PC-9 (cell line): ENCODE data around the gene SNX13. TPM values are rescaled to one million over a fixed set of nuclear protein-coding genes. Genes with fewer than 3 reads are reported as not detected.
A peak's percentile ranks its signal among the peaks of the same experiment; 100 is the strongest.

Source experiments
- BruUV-seq: library from RNA; stranded (reverse); fragments of 400-500 nt; replicated peaks from 2 replicates; lab custom pipeline; 2021; lab: Mats Ljungman, UMichigan
- CTCF ChIA-PET: fragments of 300-600 bp; sonication (Branson Sonifier 250); formaldehyde crosslinking; loops from one replicate; lab custom pipeline; 2022; ENCODE audit warnings: antibody characterized with exemption; lab: Charles Lee
- POLR2A ChIA-PET: fragments of 300-600 bp; sonication (Branson Sonifier 250); formaldehyde crosslinking; loops from one replicate; lab custom pipeline; 2022; ENCODE audit warnings: antibody characterized with exemption; ENCODE audit not compliant: unreplicated experiment; lab: Charles Lee
- DNase-seq, 2 experiments: peaks; one replicate each; pipeline versions ENCODE4 v3.0.0 to v3.0.0-alpha.2; 2015 to 2022; ENCODE audit warnings: mixed read lengths in 1 of 2
- H2AFZ ChIP-seq: fragments of 200-600 bp; sonication (generic); 2 replicates; pipeline ENCODE4 v1.8.1; 2017; ENCODE audit warnings: antibody characterized with exemption
- H3F3A ChIP-seq: fragments of 200-600 bp; sonication (generic); 2 replicates; pipeline ENCODE4 v1.8.1; 2017; ENCODE audit warnings: antibody characterized with exemption, mild to moderate bottlenecking, low read depth; ENCODE audit not compliant: insufficient read depth
- H3K27ac ChIP-seq: fragments of 200-600 bp; sonication (generic); 2 replicates; pipeline ENCODE4 v1.6.1; 2016; ENCODE audit warnings: mixed run types
- H3K27me3 ChIP-seq: fragments of 200-600 bp; sonication (generic); 2 replicates; pipeline ENCODE4 v1.6.1; 2016; ENCODE audit warnings: low read depth, mixed run types; ENCODE audit not compliant: insufficient read depth
- H3K36me3 ChIP-seq: fragments of 200-600 bp; sonication (generic); 2 replicates; pipeline ENCODE4 v1.6.1; 2016; ENCODE audit warnings: low read depth, mixed run types
- H3K4me1 ChIP-seq: fragments of 200-600 bp; sonication (generic); replicated peaks from 2 replicates; pipeline ENCODE4 v1.6.1; 2016; ENCODE audit warnings: mixed run types; ENCODE audit not compliant: insufficient read depth
- H3K4me2 ChIP-seq: fragments of 200-600 bp; sonication (generic); 2 replicates; pipeline ENCODE4 v1.6.1; 2017; ENCODE audit warnings: mixed run types
- H3K4me3 ChIP-seq: fragments of 200-600 bp; sonication (generic); 2 replicates; pipeline ENCODE4 v1.6.1; 2016; ENCODE audit warnings: mixed run types
- H3K79me2 ChIP-seq: fragments of 200-600 bp; sonication (generic); 2 replicates; pipeline ENCODE4 v1.6.1; 2017; ENCODE audit warnings: low read depth, mixed run types
- H3K9me2 ChIP-seq: fragments of 200-600 bp; sonication (generic); 2 replicates; pipeline ENCODE4 v1.8.1; 2017; ENCODE audit warnings: mild to moderate bottlenecking; ENCODE audit not compliant: insufficient read depth
- H3K9me3 ChIP-seq: fragments of 200-600 bp; sonication (generic); 2 replicates; pipeline ENCODE4 v1.8.1; 2016; ENCODE audit warnings: low read depth; ENCODE audit not compliant: insufficient read depth
- H4K20me1 ChIP-seq: fragments of 200-600 bp; sonication (generic); 2 replicates; pipeline ENCODE4 v1.8.1; 2017; ENCODE audit not compliant: insufficient read depth
- CTCF ChIP-seq: fragments of 200-600 bp; sonication (generic); conservative IDR thresholded peaks from 2 replicates; pipeline ENCODE4 v1.6.1; 2017; ENCODE audit warnings: mixed run types, antibody characterized with exemption, mild to moderate bottlenecking, moderate library complexity
- EZH2 ChIP-seq: fragments of 200-600 bp; sonication (generic); IDR thresholded peaks from 2 replicates; pipeline ENCODE4 v1.8.0; 2017; ENCODE audit warnings: antibody characterized with exemption, low read depth
- intact Hi-C: fragments of 100-400 bp; cut with micrococcal nuclease; formaldehyde crosslinking; loops from one replicate; pipeline ENCODE4 v1.10.0; 2022; ENCODE audit not compliant: unreplicated experiment
- total RNA-seq: library from RNA; stranded (reverse); gene quantifications from 2 replicates; pipeline ENCODE4 v1.2.3, GENCODE V29; 2021

The SNX13 gene
- total RNA-seq, 1 experiment from 2014 or later = 56.3 TPM

DNA sequence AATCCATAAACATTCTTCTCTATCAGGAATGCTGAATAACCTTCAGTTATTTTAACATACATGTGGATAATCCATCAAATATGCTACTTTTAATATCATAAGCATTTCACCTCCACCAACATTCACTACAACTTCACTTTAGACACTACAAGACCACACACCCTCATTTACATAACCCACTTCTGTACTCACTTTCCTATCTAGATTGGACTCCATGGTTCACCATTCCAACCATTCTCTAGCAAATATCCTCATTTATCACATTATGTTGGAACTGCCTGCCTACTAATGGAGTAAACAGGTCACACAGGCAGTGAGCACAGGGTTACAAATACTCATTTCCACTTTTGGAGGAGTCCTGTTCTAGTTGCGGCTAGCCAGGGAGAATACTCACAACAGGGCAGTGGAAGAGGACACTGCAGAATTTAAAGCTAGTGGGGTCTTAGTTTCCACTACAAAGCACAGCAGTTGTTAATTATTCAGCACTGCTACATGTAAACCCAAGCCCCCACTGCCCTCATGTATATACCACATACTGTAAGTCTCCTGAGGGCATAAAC lies 18.4 kb downstream of the SNX13 start:
- Histone ChIP-seq H3K4me1 (no peaks in the 10 kb centered on the region), H3K79me2 (peaks cover 95% of the 10 kb centered on the region), H3K9me3 (peaks cover 13% of the 10 kb centered on the region), H2AFZ (no peak overlapping the region), H3K36me3 (no peaks in the 10 kb centered on the region), H3K4me2 (no peak overlapping the region), H3K4me3 (no peak overlapping the region), H4K20me1 (peaks cover 21% of the 10 kb centered on the region), H3K27ac (no peak overlapping the region), H3K9me2 (no peaks in the 10 kb centered on the region), H3K27me3 (no peaks in the 10 kb centered on the region), H3F3A (no peaks in the 10 kb centered on the region)
- intact Hi-C loops = no loop called here
- CTCF ChIA-PET = no interaction called here
- POLR2A ChIA-PET = no interaction called here
- TF ChIP-seq CTCF (no peak), EZH2 (no peak)
- no TSS peak for BruUV-seq
- peak in 1 of 2 experiments; percentile 28 for DNase-seq

DNA sequence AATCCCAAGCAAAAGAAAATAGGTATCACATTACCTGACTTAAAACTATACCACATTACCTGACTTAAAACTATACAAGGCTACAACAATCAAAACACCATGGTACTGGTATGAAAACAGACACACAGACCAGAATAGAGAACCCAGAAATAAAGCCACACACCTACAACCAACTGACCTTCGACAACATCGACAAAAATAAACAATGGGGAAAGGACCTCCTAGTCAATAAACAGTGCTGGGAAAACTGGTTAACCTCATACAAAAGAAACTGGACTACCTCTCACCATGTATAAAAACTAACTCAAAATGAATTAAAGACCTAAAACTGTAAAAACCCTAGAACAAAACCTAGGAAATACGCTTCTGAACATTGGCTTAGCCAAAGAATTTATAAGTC lies 22.5 kb downstream of the SNX13 start:
- H3K27me3 ChIP-seq = no peaks in the 10 kb centered on the region
- DNase-seq = no peak
- H4K20me1 ChIP-seq = peaks cover 11% of the 10 kb centered on the region; the same call in 1 of the 2 replicates
- no peaks in the 10 kb centered on the region for H3K4me1 ChIP-seq
- no peak overlapping the region for H3K4me3 ChIP-seq
- BruUV-seq = no TSS peak
- H3K9me3 ChIP-seq = peaks cover 15% of the 10 kb centered on the region
- TF ChIP-seq CTCF (no peak), EZH2 (no peak)
- H3K27ac ChIP-seq = no peak overlapping the region
- ChIA-PET POLR2A (no interaction called here), CTCF (no interaction called here)
- H3F3A ChIP-seq = no peaks in the 10 kb centered on the region
- H3K36me3 ChIP-seq = no peaks in the 10 kb centered on the region
- H3K9me2 ChIP-seq = no peaks in the 10 kb centered on the region
- H3K4me2 ChIP-seq = no peak overlapping the region
- intact Hi-C loops = no loop called here
- H2AFZ ChIP-seq = no peak overlapping the region
- H3K79me2 ChIP-seq = peaks cover 96% of the 10 kb centered on the region

DNA sequence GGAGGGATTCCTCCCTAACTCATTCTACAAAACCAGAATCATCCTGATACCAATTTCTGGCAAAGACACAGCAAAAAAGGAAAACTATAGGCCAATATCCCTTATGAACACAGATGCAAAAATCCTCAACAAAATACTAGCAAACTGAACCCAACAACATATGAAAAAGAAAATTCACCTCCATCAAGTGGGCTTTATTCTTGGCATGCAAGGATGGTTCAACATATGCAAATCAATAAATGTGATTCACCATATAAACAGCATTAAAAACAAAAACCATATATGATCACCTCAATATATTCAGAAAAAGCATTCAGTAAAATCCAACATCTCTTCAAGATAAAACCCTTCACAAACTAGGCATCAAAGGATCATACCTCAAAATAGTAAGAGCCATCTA lies 23.5 kb downstream of the SNX13 start:
- H3K9me3 ChIP-seq = peaks cover 15% of the 10 kb centered on the region
- no peak for TF ChIP-seq EZH2
- no peaks in the 10 kb centered on the region for H3K9me2 ChIP-seq
- CTCF ChIA-PET = no interaction called here
- BruUV-seq = no TSS peak
- DNase-seq = no peak
- peaks cover 8% of the 10 kb centered on the region; the same call in 1 of the 2 replicates for H4K20me1 ChIP-seq
- H3F3A ChIP-seq = no peaks in the 10 kb centered on the region; the same call in 1 of the 2 replicates
- H3K36me3 ChIP-seq = no peaks in the 10 kb centered on the region
- no peak overlapping the region for H3K4me3 ChIP-seq
- POLR2A ChIA-PET = no interaction called here
- intact Hi-C loops = no loop called here
- no peak overlapping the region for H3K4me2 ChIP-seq
- H3K27ac ChIP-seq = no peak overlapping the region
- no peaks in the 10 kb centered on the region for H3K4me1 ChIP-seq
- peaks cover 90% of the 10 kb centered on the region for H3K79me2 ChIP-seq
- H3K27me3 ChIP-seq = no peaks in the 10 kb centered on the region
- no peak overlapping the region for H2AFZ ChIP-seq

- no peaks in the 10 kb centered on the region for H3K4me1 ChIP-seq
- no peaks in the 10 kb centered on the region for H3K36me3 ChIP-seq
- H3K4me2 ChIP-seq = no peak overlapping the region
- peaks cover 87% of the 10 kb centered on the region for H3K79me2 ChIP-seq
- TF ChIP-seq EZH2 (no peak), CTCF (no peak)
- no peak overlapping the region for H3K4me3 ChIP-seq
- no peaks in the 10 kb centered on the region; the same call in 1 of the 2 replicates for H4K20me1 ChIP-seq
- H3K9me3 ChIP-seq = peaks cover 15% of the 10 kb centered on the region
- BruUV-seq = no TSS peak
- no peaks in the 10 kb centered on the region; the same call in 1 of the 2 replicates for H3F3A ChIP-seq
- H3K9me2 ChIP-seq = no peaks in the 10 kb centered on the region
- intact Hi-C loops = no loop called here
- H3K27me3 ChIP-seq = no peaks in the 10 kb centered on the region
- ChIA-PET POLR2A (no interaction called here), CTCF (no interaction called here)
- H2AFZ ChIP-seq = no peak overlapping the region
- no peak for DNase-seq
- H3K27ac ChIP-seq = no peak overlapping the region
These were observed 24.5 kb downstream of the SNX13 start for GRCh38 chr7:17915796-17916195.
